Right lobe of liver (tissue), 6 donors: ENCODE measurements around the gene KCNJ8. TPM values are rescaled to one million over a fixed set of nuclear protein-coding genes. Genes with fewer than 3 reads are reported as not detected.

ENCODE experiments used
- ATAC-seq, 4 donors: fragments of 200-7000 bp; cut with Tn5 transposase; one replicate each; pipeline ENCODE4 v1.9.1; 2020; ENCODE audit warnings: mild to moderate bottlenecking in 4 of 4, moderate library complexity in 4 of 4
- DNase-seq, 3 donors: peaks; one replicate each; pipeline ENCODE4 v3.0.0-alpha.2; 2020
- H3K27ac ChIP-seq, 3 donors: fragments of 200-600 bp; one replicate each; pipeline ENCODE4 v1.8.0; 2022
- H3K27me3 ChIP-seq, 2 donors: fragments of 200-600 bp; one replicate each; pipeline ENCODE4 v1.8.0; 2022
- H3K36me3 ChIP-seq, 4 donors: fragments of 200-600 bp; sonication (generic) in 1 of 4; one replicate each; pipeline versions ENCODE4 v1.5.1 to v1.8.0; 2017 to 2022; ENCODE audit warnings: control low read depth in 1 of 4
- H3K4me1 ChIP-seq, 4 donors: fragments of 200-600 bp; sonication (generic) in 1 of 4; one replicate each; pipeline versions ENCODE4 v1.5.1 to v1.8.0; 2017 to 2022; ENCODE audit warnings: control low read depth in 1 of 4
- H3K4me3 ChIP-seq, 3 donors: fragments of 200-600 bp; one replicate each; pipeline ENCODE4 v1.8.0; 2022
- H3K9me3 ChIP-seq, 4 donors: fragments of 200-600 bp; sonication (generic) in 1 of 4; one replicate each; pipeline versions ENCODE4 v1.5.1 to v1.8.0; 2017 to 2022; ENCODE audit warnings: control low read depth in 1 of 4
- CTCF ChIP-seq, 4 donors: fragments of 200-600 bp in 3 of 4; fragments of 450-650 bp in 1 of 4; IDR thresholded peaks; one replicate each; pipeline versions ENCODE4 v1.5.1 to v1.8.0; 2016 to 2022; ENCODE audit warnings: antibody characterized with exemption in 4 of 4, mild to moderate bottlenecking in 2 of 4
- POLR2A ChIP-seq: fragments of 450-650 bp; IDR thresholded peaks from one replicate; pipeline ENCODE4 v1.6.1; 2017; ENCODE audit warnings: antibody characterized with exemption, mild to moderate bottlenecking
- WGBS: methylation state at CpG from one replicate; pipeline ENCODE4 v1.1.6; 2018; ENCODE audit warnings: low coverage, low lambda C conversion rate; ENCODE audit not compliant: insufficient coverage; ENCODE audit errors: missing lambda C conversion rate; 5-methylcytosine and 5-hydroxymethylcytosine counted together
- intact Hi-C, 2 donors: fragments of 100-400 bp; cut with DNase I; formaldehyde crosslinking; loops; one replicate each; pipeline versions ENCODE4 v1.11.2 to v1.14.1; 2022
- total RNA-seq, 6 experiments: library from RNA; depleted of rRNA in 2 of 6; stranded (reverse); fragments of >200 nt in 2 of 6; fragmentation: NEBNext Ultra II Directional in 3 of 6; extraction: Animal tissue kit (Norgen Biotek cat#: 25700) in 3 of 6; gene quantifications; one replicate each; pipeline versions ENCODE4 v1.1.0 to v1.2.4, GENCODE V29; 2016 to 2023
- donor health status: DM: no; HTN: yes; CAD: no.
- donor health status: DM: no; HTN: no; CAD: no.
- donor health status: DM: no; HTN: no; CAD: no.
- donor health status: DM: no; HTN: yes; CAD: no.
- donor health status: DM: no; HTN: yes; CAD: no.

Gene KCNJ8
- total RNA-seq, 6 experiments from 2014 or later: 9.1 to 37.5 (median 25.4) TPM

- ATAC-seq: peak in 3 of 4 donors; percentile 14 to 30 (median 23)
- Histone ChIP-seq H3K27ac (peak overlapping the region in 2 of 3 donors; percentile 14 to 90), H3K4me3 (no peak overlapping the region), H3K36me3 (no peaks in the 10 kb centered on the region), H3K9me3 (no peaks in the 10 kb centered on the region), H3K4me1 (peaks cover 0 to 34% (median 8%) of the 10 kb centered on the region in 4 donors), H3K27me3 (no peaks in the 10 kb centered on the region)
- TF ChIP-seq CTCF (IDR thresholded peaks at IDR 0.05) (no peak), POLR2A (no peak)
- DNase-seq: peak in 1 of 3 donors; percentile 51
- WGBS: 40% methylated on average over 5 of the region's 5 CpGs
- intact Hi-C loops: no loop called here
Observed at GRCh38 chr12:21759737-21760136, 14.8 kb downstream of the KCNJ8 start.

- intact Hi-C loops: no loop called here
- DNase-seq (peak in 1 of 3 donors; percentile 77), ATAC-seq (peak; percentile 91 to 96 (median 94))
- TF ChIP-seq CTCF (IDR thresholded peaks at IDR 0.05): no peak
- peak; percentile 76 for TF ChIP-seq POLR2A
- 25% methylated on average over 2 of the region's 2 CpGs for WGBS
- peak overlapping the region in 1 of 3 donors; percentile 35 for H3K4me3 ChIP-seq
- peak overlapping the region; percentile 16 to 90 (median 76) for H3K27ac ChIP-seq
- peaks cover 0 to 18% (median 5%) of the 10 kb centered on the region in 4 donors for H3K4me1 ChIP-seq
- H3K9me3 ChIP-seq: no peaks in the 10 kb centered on the region
- no peaks in the 10 kb centered on the region for H3K36me3 ChIP-seq
- H3K27me3 ChIP-seq: no peaks in the 10 kb centered on the region
Observed at GRCh38 chr12:21757735-21758134, 16.8 kb downstream of the KCNJ8 start.

- 27% methylated on average over 4 of the region's 4 CpGs for WGBS
- peak overlapping the region in 2 of 3 donors; percentile 9 to 35 for H3K4me3 ChIP-seq
- H3K27me3 ChIP-seq: no peaks in the 10 kb centered on the region
- TF ChIP-seq CTCF (IDR thresholded peaks at IDR 0.05) (no peak), POLR2A (no peak)
- DNase-seq: no peak
- intact Hi-C loops: no loop called here
- no peaks in the 10 kb centered on the region for H3K36me3 ChIP-seq
- H3K27ac ChIP-seq: peak overlapping the region in 2 of 3 donors; percentile 76 to 90
- H3K4me1 ChIP-seq: peaks cover 0 to 22% (median 5%) of the 10 kb centered on the region in 4 donors
- no peaks in the 10 kb centered on the region for H3K9me3 ChIP-seq
- ATAC-seq: peak; percentile 8 to 41 (median 28)
Observed at GRCh38 chr12:21756699-21757098, 17.8 kb downstream of the KCNJ8 start.

- ATAC-seq (peak; percentile 83 to 92 (median 90)), DNase-seq (no peak)
- TF ChIP-seq POLR2A: no peak
- TF ChIP-seq CTCF (IDR thresholded peaks at IDR 0.05): no peak
- Histone ChIP-seq H3K4me1 (peaks cover 0 to 15% (median 0%) of the 10 kb centered on the region in 4 donors), H3K9me3 (no peaks in the 10 kb centered on the region), H3K27ac (peak overlapping the region in 1 of 3 donors; percentile 1), H3K27me3 (no peaks in the 10 kb centered on the region), H3K36me3 (no peaks in the 10 kb centered on the region), H3K4me3 (no peak overlapping the region)
- intact Hi-C loops: no loop called here
- WGBS: 21% methylated on average over 4 of the region's 4 CpGs
Observed at GRCh38 chr12:21751517-21751916, 23.0 kb downstream of the KCNJ8 start.
